Activated CD8-positive, alpha-beta T cell treated with anti-CD3 and anti-CD28 coated beads for 36 hours (primary cell): ENCODE measurements around the gene NR2F1-AS1. TPM values are rescaled to one million over a fixed set of nuclear protein-coding genes. Genes with fewer than 3 reads are reported as not detected.
A peak's percentile ranks its signal among the peaks of the same experiment; 100 is the strongest.

ENCODE experiments used
- ATAC-seq: fragments of 200-7000 bp; cut with Tn5 transposase; one replicate; pipeline ENCODE4 v1.10.0; 2021; ENCODE audit warnings: mild to moderate bottlenecking, moderate library complexity
- CTCF ChIA-PET: fragments of 350-600 bp; sonication (Branson Sonifier 250); formaldehyde crosslinking; loops from one replicate; lab custom pipeline; 2021; ENCODE audit warnings: antibody characterized with exemption; lab: Charles Lee
- POLR2A ChIA-PET: fragments of 350-600 bp; sonication (Branson Sonifier 250); formaldehyde crosslinking; loops from one replicate; lab custom pipeline; 2021; ENCODE audit warnings: antibody characterized with exemption; lab: Charles Lee
- DNase-seq: peaks from one replicate; pipeline ENCODE4 v3.0.0-alpha.2; 2020
- H3K27ac Mint-ChIP-seq: one replicate; pipeline ENCODE4 v1.8.0; 2021; ENCODE audit warnings: mild to moderate bottlenecking, mixed read lengths
- H3K27me3 Mint-ChIP-seq: one replicate; pipeline ENCODE4 v1.8.0; 2021; ENCODE audit warnings: mixed read lengths
- H3K36me3 Mint-ChIP-seq: one replicate; pipeline ENCODE4 v1.8.0; 2021; ENCODE audit warnings: low read depth, mixed read lengths
- H3K4me1 Mint-ChIP-seq: one replicate; pipeline ENCODE4 v1.8.0; 2021; ENCODE audit warnings: low read depth, mixed read lengths
- H3K4me3 Mint-ChIP-seq: one replicate; pipeline ENCODE4 v1.8.0; 2021; ENCODE audit warnings: mild to moderate bottlenecking, moderate library complexity, mixed read lengths
- H3K9me3 Mint-ChIP-seq: one replicate; pipeline ENCODE4 v1.8.0; 2021; ENCODE audit warnings: mixed read lengths
- intact Hi-C: fragments of 100-400 bp; cut with micrococcal nuclease; formaldehyde crosslinking; loops from one replicate; pipeline ENCODE4 v1.10.0; 2022
- total RNA-seq, 2 experiments: library from RNA; stranded (reverse); gene quantifications; one replicate each; pipeline ENCODE4 v1.2.3, GENCODE V29; 2021
- TF ChIP-seq, protein P1 (sequence below): fragments of 200-600 bp; IDR thresholded peaks from one replicate; pipeline ENCODE4 v1.8.0; 2022; ENCODE audit warnings: antibody characterized with exemption, mild to moderate bottlenecking

Gene NR2F1-AS1
- total RNA-seq, 2 experiments from 2014 or later, result not detected

DNA sequence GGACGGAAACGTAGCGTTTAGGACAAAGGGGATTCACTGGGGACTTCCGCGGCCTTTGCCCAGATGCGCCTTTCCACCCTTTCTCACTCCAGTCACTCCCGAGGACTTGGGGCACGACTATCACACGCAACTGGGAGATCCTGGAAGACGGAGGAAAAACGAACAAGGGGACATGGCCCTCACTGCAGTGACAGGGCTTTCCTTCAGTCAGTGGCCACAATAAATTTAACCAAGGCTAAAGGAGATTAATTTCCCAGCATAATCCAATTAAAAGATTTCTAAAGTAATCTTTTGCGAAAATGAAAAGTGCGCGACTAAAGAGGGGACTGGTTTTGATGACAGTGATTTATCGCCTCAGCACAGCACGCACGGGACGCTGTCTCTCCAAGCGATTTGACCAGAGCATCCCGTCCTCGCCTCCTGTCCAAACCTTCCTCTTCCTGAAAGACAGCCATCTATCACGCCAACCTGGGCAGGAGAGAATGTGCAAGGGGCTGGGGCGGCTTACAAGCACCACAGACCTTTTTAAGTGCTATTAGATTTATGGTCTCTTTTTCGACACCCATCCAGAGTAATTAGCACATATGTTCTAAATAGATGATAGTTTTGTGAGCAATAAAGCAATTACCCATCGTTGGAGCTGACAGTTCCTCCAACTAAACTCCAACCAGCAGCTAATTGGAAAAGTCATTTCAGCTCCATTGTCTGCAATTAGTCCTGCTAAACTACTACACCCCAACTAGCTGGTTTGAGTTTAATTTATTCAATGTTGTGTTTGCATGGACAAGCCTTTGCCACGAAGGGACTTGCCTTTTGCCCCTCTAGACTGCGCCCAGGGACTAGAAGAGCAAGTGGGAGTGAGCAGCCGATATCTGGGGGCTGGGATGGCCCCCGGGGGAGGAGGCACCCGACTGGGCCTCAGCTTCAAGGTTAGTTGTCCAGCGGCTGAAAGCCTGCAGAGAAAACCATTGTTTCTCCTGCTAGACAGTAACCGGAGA, 7.4 kb downstream of the NR2F1-AS1 start:
- no peak for ATAC-seq
- intact Hi-C loops, result loop anchor here (5.0 kb wide), 1 partner anchor 34 kb away; no protein-coding TSS in a partner anchor
- Mint-ChIP-seq H3K27ac (no peak overlapping the region), H3K4me1 (peaks cover 18% of the 10 kb centered on the region), H3K27me3 (peaks cover 89% of the 10 kb centered on the region), H3K4me3 (no peak overlapping the region), H3K9me3 (no peaks in the 10 kb centered on the region), H3K36me3 (no peaks in the 10 kb centered on the region)
- TF ChIP-seq, protein P1, sequence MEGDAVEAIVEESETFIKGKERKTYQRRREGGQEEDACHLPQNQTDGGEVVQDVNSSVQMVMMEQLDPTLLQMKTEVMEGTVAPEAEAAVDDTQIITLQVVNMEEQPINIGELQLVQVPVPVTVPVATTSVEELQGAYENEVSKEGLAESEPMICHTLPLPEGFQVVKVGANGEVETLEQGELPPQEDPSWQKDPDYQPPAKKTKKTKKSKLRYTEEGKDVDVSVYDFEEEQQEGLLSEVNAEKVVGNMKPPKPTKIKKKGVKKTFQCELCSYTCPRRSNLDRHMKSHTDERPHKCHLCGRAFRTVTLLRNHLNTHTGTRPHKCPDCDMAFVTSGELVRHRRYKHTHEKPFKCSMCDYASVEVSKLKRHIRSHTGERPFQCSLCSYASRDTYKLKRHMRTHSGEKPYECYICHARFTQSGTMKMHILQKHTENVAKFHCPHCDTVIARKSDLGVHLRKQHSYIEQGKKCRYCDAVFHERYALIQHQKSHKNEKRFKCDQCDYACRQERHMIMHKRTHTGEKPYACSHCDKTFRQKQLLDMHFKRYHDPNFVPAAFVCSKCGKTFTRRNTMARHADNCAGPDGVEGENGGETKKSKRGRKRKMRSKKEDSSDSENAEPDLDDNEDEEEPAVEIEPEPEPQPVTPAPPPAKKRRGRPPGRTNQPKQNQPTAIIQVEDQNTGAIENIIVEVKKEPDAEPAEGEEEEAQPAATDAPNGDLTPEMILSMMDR, result no peak
- DNase-seq, result no peak
- POLR2A ChIA-PET, result interaction anchor here (0.5 kb wide), 1 partner anchor 211 kb away, joined by 4 read pairs; no protein-coding TSS in a partner anchor
- CTCF ChIA-PET, result interaction anchor here (1.3 to 1.5 kb wide), 2 partner anchors 9 to 227 kb away, joined by 3 to 4 read pairs; partner anchors contain the start of gene NR2F1

DNA sequence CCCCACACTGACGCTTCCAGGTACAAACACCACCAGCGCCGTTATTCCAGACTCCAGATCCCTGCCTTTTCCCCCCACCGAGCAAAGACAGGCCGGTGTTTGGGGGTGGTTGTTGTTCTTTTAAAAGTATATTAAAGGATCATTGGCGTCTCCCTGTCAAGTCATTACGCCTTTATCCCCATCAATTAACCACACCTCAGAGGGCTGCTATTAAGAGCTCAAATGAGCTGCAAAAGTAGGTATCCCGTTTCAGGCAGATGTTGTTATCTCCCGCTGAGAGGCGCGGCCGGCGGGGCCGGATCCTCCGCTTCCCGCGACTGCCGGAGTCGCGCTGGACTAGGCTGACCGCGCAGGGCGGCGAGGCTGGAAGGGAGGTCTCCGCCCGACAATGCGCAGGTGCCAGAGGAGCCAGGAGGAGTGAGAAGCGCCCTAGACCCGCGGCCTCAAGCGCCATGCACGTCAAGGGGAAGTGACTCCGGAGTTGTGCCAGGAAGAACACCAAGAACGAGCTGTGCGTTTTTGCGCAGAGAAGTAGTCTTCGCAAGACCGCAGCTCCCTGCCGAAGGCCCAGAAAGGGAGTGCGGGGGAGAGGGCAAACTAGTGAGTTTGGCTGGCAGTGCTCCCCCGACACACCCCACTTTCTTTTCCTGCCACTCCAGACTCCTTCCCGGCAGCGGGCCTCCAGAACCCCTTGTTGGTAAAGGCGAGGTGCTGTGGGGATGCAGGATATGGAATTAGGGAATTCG, 8.2 kb downstream of the NR2F1-AS1 start:
- Mint-ChIP-seq H3K9me3 (no peaks in the 10 kb centered on the region), H3K4me1 (peaks cover 18% of the 10 kb centered on the region), H3K36me3 (no peaks in the 10 kb centered on the region), H3K27ac (no peak overlapping the region), H3K4me3 (peak overlapping the region; percentile 8), H3K27me3 (peaks cover 84% of the 10 kb centered on the region)
- intact Hi-C loops, result loop anchor here (5.0 kb wide), 1 partner anchor 35 kb away; no protein-coding TSS in a partner anchor
- TF ChIP-seq, protein P1, result no peak
- ATAC-seq (no peak), DNase-seq (no peak)
- CTCF ChIA-PET, result interaction anchor here (1.0 to 1.5 kb wide), 4 partner anchors 10 to 228 kb away, joined by 3 to 5 read pairs (median 4); partner anchors contain the start of gene NR2F1
- POLR2A ChIA-PET, result no interaction called here

DNA sequence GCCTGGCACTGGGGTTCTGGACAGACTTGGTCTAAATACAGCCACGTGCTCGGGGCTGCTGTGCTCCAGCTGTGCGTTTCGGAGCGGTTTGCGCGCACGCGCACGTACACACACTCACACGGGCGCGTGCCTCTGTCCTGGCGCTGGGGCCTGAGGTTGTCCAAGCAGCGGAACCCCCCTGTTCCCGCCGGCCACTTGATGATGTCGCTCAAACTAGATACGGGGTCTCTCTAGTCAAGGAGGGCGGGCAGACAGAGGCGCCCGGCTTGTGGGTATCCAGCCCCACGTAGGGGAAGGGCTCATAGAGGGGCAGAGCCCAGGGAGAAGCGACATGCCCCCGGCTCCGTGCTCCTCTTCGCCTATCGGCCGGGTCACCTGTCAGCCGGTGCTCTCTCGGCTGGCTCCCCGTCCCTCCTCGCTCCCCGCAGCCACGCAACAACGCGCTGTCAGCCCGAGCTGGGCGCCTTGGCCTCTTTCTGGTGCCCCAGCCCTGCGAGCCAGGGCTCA, 8.9 kb downstream of the NR2F1-AS1 start:
- CTCF ChIA-PET, result interaction anchor here (1.0 to 1.5 kb wide), 7 partner anchors 11 to 229 kb away, joined by 3 to 5 read pairs (median 3); partner anchors contain the start of gene NR2F1
- Mint-ChIP-seq H3K4me3 (peak overlapping the region; percentile 31), H3K27me3 (peaks cover 83% of the 10 kb centered on the region), H3K27ac (no peak overlapping the region), H3K9me3 (no peaks in the 10 kb centered on the region), H3K36me3 (no peaks in the 10 kb centered on the region), H3K4me1 (peaks cover 18% of the 10 kb centered on the region)
- ATAC-seq (peak; percentile 38), DNase-seq (no peak)
- TF ChIP-seq, protein P1, result no peak
- intact Hi-C loops, result loop anchor here (5.0 kb wide), 1 partner anchor 35 kb away; no protein-coding TSS in a partner anchor
- POLR2A ChIA-PET, result no interaction called here

DNA sequence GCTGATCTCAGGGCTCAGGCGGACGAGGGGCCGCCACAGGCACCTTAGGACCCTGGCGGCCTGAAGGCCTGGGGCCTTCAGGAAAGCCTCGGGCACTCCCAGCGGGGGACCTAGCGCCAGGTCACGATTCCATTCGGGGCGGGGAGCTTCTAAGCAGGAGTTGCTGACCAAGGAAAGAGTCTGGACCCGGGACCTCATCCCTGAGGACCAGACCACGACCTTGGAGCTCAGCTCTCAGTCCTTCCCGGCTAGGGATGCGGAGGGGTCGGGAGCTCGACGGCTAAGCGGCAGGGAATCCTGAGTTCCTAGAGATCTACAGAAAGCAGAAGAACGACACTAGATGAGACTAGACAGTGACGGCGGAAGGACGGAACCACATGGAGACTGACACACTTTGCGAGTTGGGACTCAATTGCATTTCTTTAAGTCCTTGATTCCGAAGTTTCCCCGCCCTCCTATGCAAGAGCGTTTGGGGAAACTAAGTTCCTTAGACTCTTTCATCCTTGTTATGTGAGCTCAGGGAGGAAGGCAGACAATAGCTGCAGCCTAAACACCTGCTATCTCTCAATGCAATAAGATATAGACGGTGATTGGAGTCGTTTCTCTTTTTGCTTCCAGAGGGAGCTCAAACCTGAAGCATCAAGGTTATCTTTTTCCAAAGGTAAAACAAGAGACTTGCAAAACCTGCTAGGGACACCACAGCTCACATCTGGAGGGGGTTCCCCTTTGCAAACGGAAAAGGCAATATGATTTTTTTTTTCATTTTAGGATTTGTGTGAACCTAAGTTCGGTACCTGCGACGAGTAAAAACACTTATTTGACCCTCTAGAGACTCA, 9.7 kb downstream of the NR2F1-AS1 start:
- ATAC-seq, result no peak
- no peaks in the 10 kb centered on the region for H3K9me3 Mint-ChIP-seq
- no peak for DNase-seq
- CTCF ChIA-PET, result interaction anchor here (1.0 to 1.5 kb wide), 4 partner anchors 16 to 47 kb away, joined by 3 to 5 read pairs (median 3); no protein-coding TSS in a partner anchor
- H3K36me3 Mint-ChIP-seq, result no peaks in the 10 kb centered on the region
- POLR2A ChIA-PET, result interaction anchor here (0.7 kb wide), 1 partner anchor 8 kb away, joined by 3 read pairs; no protein-coding TSS in a partner anchor
- peak overlapping the region; percentile 31 for H3K4me3 Mint-ChIP-seq
- intact Hi-C loops, result loop anchor here (5.0 kb wide), 1 partner anchor 36 kb away; no protein-coding TSS in a partner anchor
- peaks cover 18% of the 10 kb centered on the region for H3K4me1 Mint-ChIP-seq
- TF ChIP-seq, protein P1, result no peak
- H3K27me3 Mint-ChIP-seq, result peaks cover 77% of the 10 kb centered on the region
- no peak overlapping the region for H3K27ac Mint-ChIP-seq
